Small intestine (tissue), 7 donors: ENCODE measurements around the gene SELPLG. TPM values are rescaled to one million over a fixed set of nuclear protein-coding genes. Genes with fewer than 3 reads are reported as not detected.

Experiments used
- DNase-seq, 2 donors: peaks; one replicate each; pipeline versions ENCODE4 v3.0.0 to v3.0.0-alpha.2; 2013
- FAIRE-seq: peaks from 2 replicates; lab custom pipeline; 2012; peaks lifted over from hg19 to GRCh38; lab: Jason Lieb, UNC
- H3K27ac ChIP-seq, 3 donors: one replicate each; pipeline ENCODE4 v1.5.1; 2013; ENCODE audit warnings: low read length in 2 of 3, mild to moderate bottlenecking in 2 of 3, control low read depth in 1 of 3, inconsistent platforms in 1 of 3, low read depth in 1 of 3, moderate library complexity in 1 of 3
- H3K27me3 ChIP-seq, 3 donors: one replicate each; pipeline ENCODE4 v1.6.1; 2013; ENCODE audit warnings: low read length in 3 of 3, inconsistent platforms in 1 of 3; ENCODE audit not compliant: control insufficient read depth in 3 of 3, insufficient read depth in 3 of 3
- H3K36me3 ChIP-seq, 3 donors: one replicate each; pipeline ENCODE4 v1.6.1; 2013; ENCODE audit warnings: low read length in 3 of 3, inconsistent platforms in 1 of 3, low read depth in 1 of 3, mild to moderate bottlenecking in 1 of 3, moderate library complexity in 1 of 3; ENCODE audit not compliant: control insufficient read depth in 3 of 3, insufficient read depth in 2 of 3
- H3K4me1 ChIP-seq, 3 donors: one replicate each; pipeline ENCODE4 v1.6.1; 2013; ENCODE audit warnings: low read length in 2 of 3, inconsistent platforms in 1 of 3, low read depth in 1 of 3, mild to moderate bottlenecking in 1 of 3, moderate library complexity in 1 of 3; ENCODE audit not compliant: control insufficient read depth in 3 of 3, insufficient read depth in 2 of 3
- H3K4me3 ChIP-seq, 3 donors: one replicate each; pipeline ENCODE4 v1.5.1; 2013; ENCODE audit warnings: low read length in 3 of 3, control low read depth in 1 of 3, inconsistent platforms in 1 of 3, low read depth in 1 of 3, mild to moderate bottlenecking in 1 of 3, moderate library complexity in 1 of 3
- H3K9me3 ChIP-seq, 2 donors: one replicate each; pipeline ENCODE4 v1.6.1; 2013; ENCODE audit warnings: low read depth in 1 of 2, low read length in 1 of 2; ENCODE audit not compliant: control insufficient read depth in 2 of 2, insufficient read depth in 1 of 2
- WGBS, 3 donors: extraction: QIAGEN DNeasy Blood & Tissue Kit; methylation state at CpG; one replicate each; pipeline ENCODE4 v1.1.7; 2013; 5-methylcytosine and 5-hydroxymethylcytosine counted together
- polyA plus RNA-seq, 4 donors: library from polyadenylated mRNA; stranded (reverse) in 3 of 4; unstranded in 1 of 4; fragments of 200-250 nt in 3 of 4; fragments of 120-200 nt in 1 of 4; gene quantifications; one replicate each; pipeline versions ENCODE4 v1.2.1 to v1.2.3, GENCODE V29; 2013
- donor health status: healthy with polysubstance abuse.
- donor health status: control.
- donor health status: control.
- donor health status: Bipolar disorder and iron deficiency.
- donor health status: healthy.

Gene SELPLG
- polyA plus RNA-seq, 4 donors: 1.1 to 7.2 (median 4.6) TPM

DNA sequence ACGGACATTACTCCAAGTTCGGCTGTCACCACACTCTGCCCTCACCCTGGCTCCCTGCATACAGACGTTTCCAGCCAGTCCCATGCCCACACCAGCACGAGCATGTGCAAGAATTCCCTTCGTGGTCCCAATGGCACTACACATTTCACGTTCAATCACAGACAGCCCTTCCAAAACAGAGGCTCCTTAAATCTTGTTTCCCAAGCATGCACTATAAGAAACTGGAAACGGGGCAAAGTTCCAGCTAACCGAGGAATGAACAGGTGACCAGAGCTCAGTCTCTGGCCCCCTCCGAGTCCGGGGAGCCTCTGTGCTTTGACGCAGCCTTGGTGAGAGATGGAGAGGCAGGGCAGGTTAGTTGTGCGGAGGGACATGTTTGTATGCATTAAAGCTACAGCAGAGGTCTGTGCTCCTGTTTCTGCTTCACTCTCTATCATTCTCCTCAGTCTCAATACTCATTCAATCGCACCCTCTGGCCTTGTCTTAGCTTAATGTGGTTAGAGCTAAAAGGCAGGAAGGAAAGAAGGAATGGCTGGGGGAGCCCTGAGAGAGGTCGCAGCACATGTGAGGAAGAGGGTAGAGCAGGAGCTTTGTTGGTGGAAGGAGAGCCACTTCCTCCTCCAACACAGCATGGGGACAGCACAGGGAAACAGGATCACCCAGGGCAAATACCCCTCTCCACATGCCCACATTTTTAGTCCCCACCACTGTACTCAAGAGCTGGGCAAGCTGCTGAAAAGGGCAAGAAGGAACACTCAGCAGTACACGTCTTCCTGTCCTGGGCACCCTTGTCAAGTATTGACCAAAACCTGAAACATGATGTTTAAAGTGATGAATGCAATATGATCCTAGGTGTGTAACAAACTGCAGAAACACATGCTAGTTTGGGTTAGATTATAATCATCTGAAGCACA is 12.2 kb upstream of the SELPLG start:
- WGBS, 3 donors: 84 to 92% (median 89%) methylated on average over 15 of the region's 15 CpGs
- Histone ChIP-seq H3K27ac (peak overlapping the region in 1 of 3 donors; percentile 7), H3K9me3 (no peaks in the 10 kb centered on the region), H3K27me3 (no peaks in the 10 kb centered on the region), H3K4me1 (no peaks in the 10 kb centered on the region), H3K4me3 (no peak overlapping the region), H3K36me3 (peaks cover 11 to 42% (median 12%) of the 10 kb centered on the region in 3 donors)
- no peak for FAIRE-seq
- DNase-seq: no peak

DNA sequence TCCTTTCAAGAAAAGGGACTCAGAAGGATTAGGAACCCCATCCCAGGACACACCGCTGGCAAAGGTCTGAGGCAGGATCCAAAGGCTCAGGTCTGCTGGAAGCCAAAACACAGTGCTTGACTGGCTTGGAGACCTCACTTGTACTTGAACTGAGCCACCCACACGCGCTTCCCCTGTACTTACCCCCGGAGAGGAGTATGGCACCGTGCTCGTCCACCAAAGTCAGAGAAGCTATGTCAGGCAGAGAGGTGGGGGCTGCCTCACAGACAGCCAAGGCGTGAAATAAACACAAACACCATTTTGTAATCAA is 11.1 kb upstream of the SELPLG start:
- DNase-seq: no peak
- WGBS, 3 donors: 91 to 97% (median 95%) methylated on average over 7 of the region's 7 CpGs
- Histone ChIP-seq H3K36me3 (peaks cover 10 to 35% (median 12%) of the 10 kb centered on the region in 3 donors), H3K9me3 (no peaks in the 10 kb centered on the region), H3K27me3 (no peaks in the 10 kb centered on the region), H3K4me3 (no peak overlapping the region), H3K4me1 (no peaks in the 10 kb centered on the region), H3K27ac (peak overlapping the region in 1 of 3 donors; percentile 55)
- no peak for FAIRE-seq

DNA sequence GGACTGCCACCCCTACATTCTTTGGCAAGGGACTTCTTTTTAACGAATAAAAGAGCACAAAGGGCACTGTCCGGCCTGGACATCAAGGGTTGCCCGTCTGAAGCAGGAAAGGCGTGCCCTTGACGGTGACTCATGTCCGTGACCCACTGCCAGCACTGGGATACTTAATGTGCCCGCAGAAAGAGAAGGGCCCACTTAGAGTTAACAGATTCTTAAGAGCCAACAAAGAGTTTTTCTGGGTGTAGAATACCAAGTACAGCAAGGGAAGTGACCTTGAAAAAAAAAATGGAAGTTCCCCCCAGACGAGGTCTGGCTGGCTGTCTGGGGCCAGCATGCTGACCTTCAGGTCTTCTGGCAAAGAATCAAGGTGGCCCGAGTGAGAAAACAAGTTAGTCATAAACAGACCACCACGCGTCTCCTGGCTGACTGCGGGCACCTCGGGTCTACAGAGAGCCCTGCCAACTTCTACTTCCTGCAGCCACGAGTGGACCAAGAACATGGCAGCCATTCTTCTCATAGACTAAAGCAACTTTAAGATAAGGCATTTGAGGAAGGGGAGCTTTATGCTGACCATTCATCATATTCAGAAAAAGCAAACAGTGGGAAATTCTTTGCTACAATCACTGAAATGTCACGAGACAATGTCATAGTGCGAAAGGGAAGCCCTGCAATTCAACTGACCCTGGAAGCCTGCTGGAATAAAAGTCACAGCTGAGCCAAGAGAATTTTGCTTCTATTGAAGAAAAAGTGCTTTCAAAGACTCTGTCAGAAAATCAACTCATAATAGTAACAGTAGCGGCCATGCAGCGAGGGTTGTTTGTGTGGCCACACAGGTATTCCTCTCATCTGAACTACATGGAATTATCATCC is 10.5 kb upstream of the SELPLG start:
- H3K27ac ChIP-seq: peak overlapping the region in 1 of 3 donors; percentile 55
- whole genome bisulfite sequencing, 3 donors: 70 to 77% (median 75%) methylated on average over 18 of the region's 18 CpGs
- no peaks in the 10 kb centered on the region for H3K9me3 ChIP-seq
- FAIRE-seq: no peak
- no peaks in the 10 kb centered on the region for H3K27me3 ChIP-seq
- H3K4me1 ChIP-seq: no peaks in the 10 kb centered on the region
- H3K4me3 ChIP-seq: no peak overlapping the region
- no peak for DNase-seq
- H3K36me3 ChIP-seq: peaks cover 8 to 33% (median 10%) of the 10 kb centered on the region in 3 donors

DNA sequence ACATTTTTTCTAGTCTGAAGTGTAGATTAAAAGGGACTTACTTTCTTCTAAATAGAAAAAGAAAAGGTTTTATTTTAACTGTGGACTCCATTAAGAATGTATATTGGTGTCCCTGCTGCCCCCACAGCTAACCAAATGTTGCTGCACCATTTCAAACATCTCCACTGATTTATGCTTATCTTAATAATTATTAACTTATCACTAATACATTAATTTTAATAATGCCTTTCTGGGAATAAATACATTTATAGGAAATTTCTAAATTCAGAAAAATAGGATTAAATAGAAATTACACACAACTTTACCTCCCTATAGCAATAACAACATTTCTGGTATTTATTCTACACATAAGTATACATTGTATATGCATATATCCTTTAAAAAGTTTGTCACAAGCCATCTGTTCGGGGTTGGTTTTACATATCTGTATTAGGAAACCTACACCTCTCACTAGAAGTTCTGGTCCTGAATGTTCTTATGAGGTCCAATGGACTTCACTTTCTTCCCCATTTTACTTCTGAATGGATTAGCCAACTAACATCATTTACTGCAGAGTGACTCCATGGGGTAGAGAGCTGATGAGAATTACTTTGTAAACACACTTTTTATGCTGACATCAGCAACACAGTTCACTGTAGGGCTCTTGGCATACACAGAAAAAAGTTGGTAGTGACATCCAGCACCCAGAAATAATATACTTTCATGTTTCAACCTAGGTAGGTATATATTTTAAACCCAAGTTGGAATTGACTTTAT is 9.4 kb upstream of the SELPLG start:
- 96 to 100% (median 99%) methylated on average over 1 of the region's 1 CpG for WGBS, 3 donors
- Histone ChIP-seq H3K9me3 (no peaks in the 10 kb centered on the region), H3K4me1 (peaks cover 0 to 1% (median 0%) of the 10 kb centered on the region in 3 donors), H3K27me3 (peaks cover 0 to 10% (median 0%) of the 10 kb centered on the region in 3 donors), H3K4me3 (no peak overlapping the region), H3K27ac (no peak overlapping the region), H3K36me3 (peaks cover 0 to 26% (median under 1%) of the 10 kb centered on the region in 3 donors)
- DNase-seq (no peak), FAIRE-seq (no peak)

DNA sequence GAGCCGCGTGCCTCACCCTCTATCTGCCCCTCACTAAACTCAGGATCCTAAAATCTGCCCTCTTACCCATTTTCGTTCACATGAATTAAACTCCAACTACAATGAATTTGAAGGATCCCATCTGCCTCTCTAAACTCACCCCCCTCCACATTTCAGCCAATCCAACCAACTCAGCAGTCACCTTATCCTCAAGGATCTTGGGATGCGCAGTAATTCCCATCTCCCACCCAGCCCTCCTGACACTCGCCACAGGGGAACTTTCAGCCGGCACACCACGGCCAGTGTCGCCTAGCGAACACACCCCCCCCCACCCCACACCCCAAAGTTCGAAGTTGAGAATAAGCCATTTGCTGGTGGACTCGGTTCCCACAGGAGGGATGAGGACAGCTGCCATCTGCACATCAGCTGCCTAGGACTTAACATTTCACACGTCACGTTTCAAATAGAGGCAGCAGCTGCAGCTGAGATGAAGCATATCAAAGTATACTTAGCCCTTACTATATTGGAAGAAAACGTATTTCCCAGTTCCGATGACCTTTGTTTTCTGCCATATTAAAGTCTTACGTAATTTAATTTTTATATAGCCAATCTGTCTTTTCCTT is 8.7 kb upstream of the SELPLG start:
- FAIRE-seq: no peak
- no peak overlapping the region for H3K27ac ChIP-seq
- WGBS, 3 donors: 47 to 76% (median 57%) methylated on average over 16 of the region's 16 CpGs

DNA sequence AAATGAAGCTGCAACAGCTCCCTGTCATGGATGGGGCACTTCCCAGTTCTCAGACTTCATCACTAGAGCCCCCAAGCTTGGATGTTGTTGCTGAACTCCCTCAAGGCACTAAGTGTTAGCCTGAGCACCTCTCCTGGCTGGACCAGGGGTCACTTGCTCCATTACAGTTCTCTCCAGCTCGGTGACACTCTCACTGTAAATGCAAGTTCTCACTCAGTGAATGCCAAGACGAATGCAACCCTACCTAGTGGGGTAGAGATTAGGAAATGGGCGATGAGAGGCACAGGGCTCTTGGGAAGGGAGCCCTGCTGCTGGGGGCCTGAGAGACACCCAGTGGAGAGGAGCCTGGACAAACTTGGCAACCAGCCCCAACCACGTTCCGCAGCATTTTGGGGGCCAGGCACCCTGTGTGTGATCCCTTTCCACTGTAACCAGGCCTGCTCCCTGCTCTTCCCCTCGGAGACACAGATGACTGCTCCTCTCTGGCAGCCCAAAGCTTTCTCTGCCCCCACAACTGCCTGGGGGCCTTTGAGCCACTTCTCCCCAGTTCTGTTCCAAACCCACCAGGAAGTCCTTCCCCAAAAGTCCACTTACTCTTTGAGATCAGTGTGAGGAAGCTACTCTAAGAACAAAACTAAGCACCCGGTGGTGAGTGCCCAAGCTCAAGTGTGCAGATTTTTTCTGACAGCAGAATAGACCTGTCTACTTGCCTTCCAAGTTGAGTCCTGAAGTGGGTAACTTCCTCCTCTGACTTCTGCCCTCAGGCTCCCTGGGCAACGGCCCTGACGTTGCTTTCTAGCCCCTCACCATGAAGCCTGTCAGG is 8.0 kb upstream of the SELPLG start:
- Histone ChIP-seq H3K27me3 (peaks cover 0 to 12% (median 0%) of the 10 kb centered on the region in 3 donors), H3K4me1 (peaks cover 0 to 4% (median 3%) of the 10 kb centered on the region in 3 donors), H3K4me3 (no peak overlapping the region), H3K36me3 (peaks cover 0 to 18% (median 0%) of the 10 kb centered on the region in 3 donors), H3K9me3 (no peaks in the 10 kb centered on the region), H3K27ac (no peak overlapping the region)
- WGBS, 3 donors: 64 to 66% (median 65%) methylated on average over 9 of the region's 9 CpGs
- FAIRE-seq (no peak), DNase-seq (no peak)

More for the DNA sequence above, 8.7 kb upstream of the SELPLG start:
- Histone ChIP-seq H3K27me3 (peaks cover 0 to 12% (median 0%) of the 10 kb centered on the region in 3 donors), H3K4me3 (no peak overlapping the region), H3K36me3 (peaks cover 0 to 20% (median 0%) of the 10 kb centered on the region in 3 donors), H3K4me1 (peaks cover 0 to 3% (median under 1%) of the 10 kb centered on the region in 3 donors), H3K9me3 (no peaks in the 10 kb centered on the region)
- DNase-seq: no peak

DNA sequence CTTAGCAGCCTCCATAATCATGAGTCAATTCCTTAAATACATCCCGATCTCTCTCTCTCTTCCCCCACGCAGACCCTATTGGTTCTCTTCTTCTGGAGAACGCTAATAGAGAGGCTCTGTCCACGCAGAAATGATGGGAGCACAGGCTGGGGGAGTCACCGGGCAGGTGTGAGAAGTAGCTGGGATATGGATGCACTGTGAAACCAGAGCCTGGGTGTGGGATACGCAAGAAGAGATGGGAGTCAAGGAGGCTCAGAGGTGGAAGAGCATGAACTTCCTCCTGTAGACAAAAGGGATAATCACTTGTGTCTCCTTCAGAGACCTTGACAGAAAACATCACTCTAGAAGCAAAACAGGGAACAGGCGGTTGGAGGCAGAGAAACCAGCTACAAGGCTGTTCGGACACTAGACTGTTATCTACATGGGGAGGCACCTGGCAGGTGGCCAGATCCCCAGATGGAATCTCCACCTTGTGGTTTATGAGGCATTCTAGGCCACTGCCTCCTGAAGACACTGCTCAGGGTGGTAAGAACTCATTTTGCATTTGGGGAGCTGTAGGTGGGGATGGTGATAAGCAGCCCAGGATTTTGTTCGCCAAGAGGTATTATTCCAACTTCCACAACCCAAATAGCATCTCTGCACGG is 7.2 kb upstream of the SELPLG start:
- Histone ChIP-seq H3K27me3 (peaks cover 0 to 12% (median 0%) of the 10 kb centered on the region in 3 donors), H3K4me3 (no peak overlapping the region), H3K4me1 (peaks cover 0 to 5% (median 4%) of the 10 kb centered on the region in 3 donors), H3K36me3 (peaks cover 0 to 14% (median 0%) of the 10 kb centered on the region in 3 donors), H3K27ac (no peak overlapping the region), H3K9me3 (no peaks in the 10 kb centered on the region)
- DNase-seq (peak in 1 of 2 donors; percentile 35), FAIRE-seq (no peak)
- WGBS, 3 donors: 74 to 77% (median 75%) methylated on average over 10 of the region's 10 CpGs
